Loucy (cell line): ENCODE data around the gene LRRC73.

Source experiments
- EZH2phosphoT487 ChIP-seq: fragments of 200-600 bp; IDR thresholded peaks from 2 replicates; pipeline ENCODE4 v1.6.1; 2018; ENCODE audit warnings: antibody characterized with exemption, mild to moderate bottlenecking, moderate library complexity, borderline replicate concordance
- TF ChIP-seq, protein P1 (sequence below): fragments of 200-600 bp; sonication (generic); conservative IDR thresholded peaks from 2 replicates; pipeline ENCODE4 v1.5.1; 2014; ENCODE audit warnings: mild to moderate bottlenecking, antibody characterized with exemption, low read length

DNA sequence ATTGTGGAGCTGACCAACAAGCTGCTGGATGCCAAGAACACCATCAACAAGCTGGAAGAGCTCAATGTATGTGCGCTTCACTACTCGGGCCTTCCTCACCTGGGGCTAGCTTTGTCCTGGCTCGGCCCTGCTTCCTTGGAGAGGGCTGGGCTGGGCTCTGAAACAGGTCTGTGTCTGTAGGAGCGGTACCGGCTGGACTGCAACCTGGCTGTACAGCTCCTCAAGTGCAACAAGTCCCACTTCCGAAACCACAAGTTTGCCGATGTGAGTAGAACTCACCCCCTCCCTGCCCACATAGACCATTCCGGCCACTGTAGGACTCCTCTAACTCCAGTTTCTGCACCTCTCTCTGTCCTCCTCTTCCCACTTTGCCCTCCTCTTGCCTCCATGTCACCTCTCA is 6.7 kb downstream of the LRRC73 start:
- TF ChIP-seq, protein P1, sequence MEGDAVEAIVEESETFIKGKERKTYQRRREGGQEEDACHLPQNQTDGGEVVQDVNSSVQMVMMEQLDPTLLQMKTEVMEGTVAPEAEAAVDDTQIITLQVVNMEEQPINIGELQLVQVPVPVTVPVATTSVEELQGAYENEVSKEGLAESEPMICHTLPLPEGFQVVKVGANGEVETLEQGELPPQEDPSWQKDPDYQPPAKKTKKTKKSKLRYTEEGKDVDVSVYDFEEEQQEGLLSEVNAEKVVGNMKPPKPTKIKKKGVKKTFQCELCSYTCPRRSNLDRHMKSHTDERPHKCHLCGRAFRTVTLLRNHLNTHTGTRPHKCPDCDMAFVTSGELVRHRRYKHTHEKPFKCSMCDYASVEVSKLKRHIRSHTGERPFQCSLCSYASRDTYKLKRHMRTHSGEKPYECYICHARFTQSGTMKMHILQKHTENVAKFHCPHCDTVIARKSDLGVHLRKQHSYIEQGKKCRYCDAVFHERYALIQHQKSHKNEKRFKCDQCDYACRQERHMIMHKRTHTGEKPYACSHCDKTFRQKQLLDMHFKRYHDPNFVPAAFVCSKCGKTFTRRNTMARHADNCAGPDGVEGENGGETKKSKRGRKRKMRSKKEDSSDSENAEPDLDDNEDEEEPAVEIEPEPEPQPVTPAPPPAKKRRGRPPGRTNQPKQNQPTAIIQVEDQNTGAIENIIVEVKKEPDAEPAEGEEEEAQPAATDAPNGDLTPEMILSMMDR = no peak
- TF ChIP-seq EZH2phosphoT487 = no peak
